Amygdala (tissue), 56 donors: ENCODE measurements around the gene UFC1.
A peak's percentile ranks its signal among the peaks of the same experiment; 100 is the strongest.
"Not testable (repeated sequence)": the region's sequence is repeated elsewhere in the genome, so short reads cannot be mapped to it uniquely, and the experiment has no call there.

ENCODE experiments used
- DNase-seq, 56 donors: peaks; one replicate each; lab custom pipeline; 2025; lab: John Stamatoyannopoulos, UW

The UFC1 gene

GRCh38 chr1:161153682-161154337, at the start of gene UFC1:
UFC1 (plus strand) TSS chr1:161153978; CDS start chr1:161153998, 20 bp downstream.
- DNase-seq, result peak in 55 of 56 donors; percentile 21 to 90 (median 71)

GRCh38 chr1:161106431-161106830, 47.3 kb upstream of the UFC1 start:
- DNase-seq, result no peak

- no peak for DNase-seq
Measured at GRCh38 chr1:161111117-161111516, 42.7 kb upstream of the UFC1 start.

GRCh38 chr1:161111527-161111926, 42.3 kb upstream of the UFC1 start:
- DNase-seq, result no peak

GRCh38 chr1:161113915-161114314, 39.9 kb upstream of the UFC1 start:
- DNase-seq, result no peak

GRCh38 chr1:161114556-161114955, 39.2 kb upstream of the UFC1 start:
- DNase-seq, result no peak

- no peak for DNase-seq
Measured at GRCh38 chr1:161115132-161115711, 38.6 kb upstream of the UFC1 start.

- DNase-seq, result not testable (repeated sequence)
Measured at GRCh38 chr1:161115961-161116360, 37.8 kb upstream of the UFC1 start.

GRCh38 chr1:161117759-161118581, 35.8 kb upstream of the UFC1 start, which contains the start of the genes NIT1 and PFDN2:
NIT1 (plus strand) TSS chr1:161118105; CDS start chr1:161118177, 72 bp downstream.
PFDN2 (minus strand) TSS chr1:161118037; CDS start chr1:161118026, 11 bp downstream.
- DNase-seq, result peak; percentile 17 to 91 (median 74)

GRCh38 chr1:161119092-161119903, 34.5 kb upstream of the UFC1 start:
- peak in 2 of 56 donors; percentile 4 to 14 for DNase-seq

- no peak for DNase-seq
Measured at GRCh38 chr1:161121042-161121650, 32.6 kb upstream of the UFC1 start.

GRCh38 chr1:161121834-161122233, 31.9 kb upstream of the UFC1 start:
- DNase-seq, result no peak

GRCh38 chr1:161122967-161123366, 30.8 kb upstream of the UFC1 start:
- no peak for DNase-seq

- no peak for DNase-seq
Measured at GRCh38 chr1:161127649-161128048, 26.1 kb upstream of the UFC1 start.

- no peak for DNase-seq
Measured at GRCh38 chr1:161128591-161129420, 25.0 kb upstream of the UFC1 start.

- no peak for DNase-seq
Measured at GRCh38 chr1:161130266-161130665, 23.5 kb upstream of the UFC1 start.

GRCh38 chr1:161131523-161132409, 22.0 kb upstream of the UFC1 start:
- DNase-seq, result peak in 8 of 56 donors; percentile 8 to 66 (median 38)
